GM18873 (cell line): ENCODE data around the gene FAM53B.
A peak's percentile ranks its signal among the peaks of the same experiment; 100 is the strongest.

Source experiments
- ATAC-seq: cut with Tn5 transposase; IDR thresholded peaks from one replicate; pipeline ENCODE4 v1.9.1; 2021; ENCODE audit warnings: mild to moderate bottlenecking, moderate library complexity, moderate number of reproducible peaks; ENCODE audit not compliant: unreplicated experiment, low FRiP score

FAM53B gene

DNA sequence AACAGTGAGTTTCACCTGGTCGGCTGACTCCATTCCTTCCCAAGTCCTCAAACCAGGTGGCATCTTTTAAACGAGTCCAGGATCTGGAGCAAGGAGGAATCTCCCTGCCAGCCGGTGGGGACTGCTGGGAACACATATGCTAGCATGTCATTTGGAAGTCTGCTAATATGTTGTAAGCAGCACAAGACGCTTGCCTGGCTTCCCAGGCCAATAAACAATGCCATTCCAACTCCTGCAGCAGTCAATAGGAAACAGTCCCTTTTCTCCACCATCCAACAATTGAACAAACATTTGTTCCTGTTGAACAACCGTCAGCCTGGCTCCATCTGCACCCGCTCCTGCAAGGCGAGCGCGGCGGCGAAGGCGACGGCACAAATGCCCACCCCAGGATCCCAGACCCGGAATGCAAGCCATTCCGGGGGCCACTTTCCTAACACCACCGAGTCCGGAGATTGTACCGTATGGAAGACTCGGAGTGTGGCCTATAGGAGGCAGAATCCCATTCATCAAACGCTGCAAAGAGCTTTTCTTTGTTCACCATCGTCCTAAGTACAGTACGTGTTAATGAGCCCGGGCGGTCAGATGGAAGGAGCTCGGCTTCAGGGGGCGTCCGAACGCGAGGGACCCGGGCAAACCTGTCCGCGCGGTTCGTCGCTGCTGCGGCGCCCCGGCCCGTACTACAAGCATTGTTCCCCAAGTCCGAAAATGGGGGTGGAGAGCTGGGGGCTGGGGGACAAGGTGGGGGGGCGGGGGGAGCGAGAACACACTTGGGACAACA, 1.6 kb downstream of the FAM53B start:
- no peak for ATAC-seq

DNA sequence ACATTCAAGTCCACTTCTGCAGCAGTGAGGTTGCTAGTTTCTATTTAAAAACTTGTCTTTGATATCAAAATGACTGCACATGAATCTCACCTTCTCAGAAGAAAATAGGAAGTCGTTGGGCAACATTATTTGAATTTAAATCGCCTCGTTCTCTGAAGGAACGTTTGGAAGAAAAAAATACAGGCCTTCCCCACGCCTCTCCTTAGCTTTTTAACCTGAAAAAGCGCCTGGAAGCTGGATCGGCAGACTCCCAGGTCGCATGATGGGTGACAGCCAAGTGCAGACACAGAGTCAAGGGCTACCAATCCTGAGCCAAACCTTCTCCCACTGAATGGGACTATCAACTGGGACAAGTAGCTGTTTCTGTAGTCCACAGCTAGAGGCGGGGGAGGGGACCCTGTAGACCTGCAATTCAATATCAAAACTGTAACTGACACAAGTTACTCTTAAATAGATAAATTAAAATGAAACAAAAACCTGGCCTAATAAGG, 2.2 kb downstream of the FAM53B start:
- ATAC-seq, result no peak

DNA sequence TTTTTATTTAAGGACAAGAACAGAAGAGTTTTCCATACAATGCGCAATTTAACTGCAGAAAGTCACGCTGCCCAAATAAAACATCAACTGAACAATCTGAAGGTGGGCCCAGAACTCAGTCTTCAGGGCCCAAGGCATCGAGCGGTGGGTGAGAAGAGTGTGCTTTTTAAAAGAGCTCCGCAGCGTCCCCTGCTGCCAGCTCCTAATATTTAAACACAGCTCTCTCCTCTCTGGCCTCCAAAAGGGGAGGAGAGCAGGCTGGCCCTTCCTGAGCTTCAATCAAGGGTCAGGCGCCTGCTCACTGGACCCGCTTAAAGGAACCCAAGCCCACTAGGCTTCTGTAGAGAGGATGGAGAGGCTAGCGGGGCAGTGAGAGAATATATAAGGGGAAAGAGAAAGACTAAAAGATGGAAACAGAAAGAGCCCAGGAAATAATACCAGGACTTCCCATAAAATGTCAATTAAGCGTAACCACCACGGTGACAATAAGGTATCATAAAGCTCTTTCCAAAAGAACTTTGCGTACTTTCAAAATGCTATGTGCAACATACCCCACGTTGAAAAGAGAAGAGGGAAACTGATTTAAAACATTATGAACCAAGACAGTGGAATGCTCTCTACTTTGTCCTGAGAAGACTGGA, 2.8 kb downstream of the FAM53B start:
- peak; percentile 40 for ATAC-seq

DNA sequence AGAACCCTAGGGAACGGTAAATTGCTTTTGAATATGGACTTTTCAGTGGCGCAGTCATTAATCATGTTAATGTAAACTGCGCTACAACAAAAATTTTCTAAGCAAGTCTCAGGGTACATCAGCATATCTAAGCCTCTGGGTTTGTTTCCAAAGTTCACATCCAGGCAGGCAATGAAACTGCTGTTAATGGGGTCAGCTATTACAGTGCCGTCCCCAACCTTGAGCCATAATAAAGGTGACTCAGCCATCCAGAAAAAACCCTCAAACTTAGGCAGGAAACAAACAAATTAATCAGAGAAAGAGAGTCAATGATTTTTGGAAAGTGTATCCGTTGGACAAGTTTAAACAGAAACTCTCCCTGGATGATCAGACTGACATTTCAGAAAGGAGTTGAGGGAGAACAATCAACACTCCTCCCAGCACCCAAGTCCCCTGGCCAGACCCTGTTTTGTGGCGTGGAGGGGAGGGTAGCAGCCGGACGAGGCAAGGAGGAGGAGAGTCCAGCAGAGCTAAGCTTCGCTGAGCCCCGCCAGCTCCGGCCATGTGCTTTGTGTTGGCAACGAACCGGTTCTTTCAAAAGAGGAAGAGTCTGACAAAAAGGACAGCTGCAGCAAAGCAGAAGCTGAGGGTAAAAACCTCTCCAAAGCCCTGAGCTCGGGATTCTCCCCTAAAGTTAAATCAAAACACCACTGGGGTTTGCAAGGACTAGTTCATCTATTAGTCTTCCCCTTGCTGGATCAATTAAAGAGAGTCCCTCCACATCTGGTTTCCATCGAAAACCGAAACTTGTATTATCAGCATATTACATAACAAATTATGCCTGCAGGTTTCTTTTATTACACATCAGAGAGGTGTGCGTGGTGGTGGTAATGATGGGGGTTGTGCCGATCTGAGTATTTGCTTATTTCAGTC, 3.6 kb downstream of the FAM53B start:
- ATAC-seq, result no peak

DNA sequence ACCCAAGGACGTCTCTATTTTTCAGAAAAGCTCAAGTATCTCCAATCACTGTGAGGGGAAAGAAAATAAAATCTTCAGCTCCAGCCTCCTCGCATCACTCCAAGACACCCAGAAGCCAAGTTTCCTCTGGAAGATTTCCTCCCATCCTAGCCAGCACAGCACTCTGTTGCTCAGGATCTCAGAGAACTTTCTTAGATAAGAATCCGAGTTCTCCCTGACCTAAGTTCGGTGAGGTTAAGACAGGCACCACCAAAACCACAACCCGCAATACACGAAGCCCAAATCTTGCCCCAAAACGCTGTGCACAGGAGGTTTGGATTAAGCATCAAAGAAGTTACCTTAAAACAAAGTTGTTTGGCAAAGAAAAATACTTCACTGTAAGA, 4.2 kb downstream of the FAM53B start:
- ATAC-seq, result no peak

DNA sequence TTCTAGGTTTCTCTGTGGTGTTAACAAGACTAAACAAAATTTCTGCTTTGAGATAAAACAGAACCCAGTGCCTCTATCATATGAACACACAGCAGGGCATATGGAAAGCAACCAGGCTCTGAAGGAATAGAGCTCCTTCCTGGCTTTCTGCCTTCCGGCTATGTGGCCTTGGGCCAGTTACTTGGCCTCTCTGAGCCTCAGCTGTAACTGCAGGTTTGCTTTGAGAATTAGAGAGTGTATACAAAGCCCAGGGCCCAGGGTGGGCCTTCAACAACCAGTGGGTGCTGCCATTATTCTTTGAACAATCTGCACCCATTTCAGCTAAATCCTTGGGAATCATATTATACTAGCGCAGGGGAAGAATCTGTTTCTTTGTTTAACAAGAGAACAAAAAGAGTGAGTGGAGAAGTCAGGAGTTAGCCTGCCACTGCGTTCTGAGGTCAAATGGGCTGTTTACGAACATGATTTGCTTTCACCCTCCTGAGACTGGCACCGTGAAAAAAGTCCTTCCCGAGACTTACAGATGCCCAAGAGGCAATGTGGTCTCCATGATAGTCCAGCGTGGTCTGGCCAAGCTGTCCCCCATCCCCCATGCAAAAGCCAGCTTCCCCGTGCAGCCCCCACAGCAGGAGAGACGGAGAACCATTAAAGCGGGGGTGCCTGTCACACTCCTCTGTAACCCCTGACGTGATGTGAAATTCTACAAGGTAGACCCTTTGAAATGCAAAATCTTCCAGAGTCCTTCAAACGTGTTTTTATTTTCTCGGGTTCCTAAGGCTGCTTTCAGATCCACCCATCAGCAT, 4.9 kb downstream of the FAM53B start:
- no peak for ATAC-seq

DNA sequence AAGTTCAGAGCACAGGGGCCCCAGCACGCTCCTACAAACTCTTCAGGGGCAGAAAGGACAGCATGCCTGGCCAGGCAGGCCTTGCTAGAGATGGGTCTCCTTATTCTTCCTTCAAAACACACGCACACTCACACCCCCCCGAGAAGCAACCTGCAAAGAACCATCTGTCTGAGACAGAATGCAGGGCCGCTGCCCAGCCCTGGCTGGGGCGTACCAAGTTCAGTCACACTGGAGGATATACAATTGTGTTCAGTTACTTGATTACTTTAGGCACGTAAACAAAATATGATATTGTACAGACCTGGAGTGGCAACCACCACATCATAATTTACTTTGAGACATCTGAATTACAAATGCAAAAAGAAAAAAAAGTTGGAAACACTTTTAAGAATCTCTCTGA, 5.7 kb downstream of the FAM53B start:
- no peak for ATAC-seq

DNA sequence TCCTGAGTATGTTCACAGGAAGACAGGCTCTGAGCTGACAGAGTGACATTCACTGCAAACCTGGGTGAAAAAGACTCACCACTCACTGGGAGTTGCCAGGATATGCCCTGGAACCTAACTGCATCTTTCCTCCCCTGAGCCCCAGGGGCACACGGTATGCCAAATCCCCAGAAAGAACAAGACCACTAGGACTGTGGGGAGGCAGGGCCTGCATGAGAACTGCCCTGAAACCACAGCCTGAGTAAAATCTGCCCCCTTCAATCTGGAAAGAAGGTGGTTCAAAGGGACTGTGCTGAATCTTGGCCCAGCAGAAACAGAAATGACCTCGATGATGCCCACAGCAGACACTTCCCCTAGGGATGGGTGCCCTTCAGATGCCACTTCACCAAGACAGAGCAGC, 6.5 kb downstream of the FAM53B start:
- ATAC-seq, result no peak

DNA sequence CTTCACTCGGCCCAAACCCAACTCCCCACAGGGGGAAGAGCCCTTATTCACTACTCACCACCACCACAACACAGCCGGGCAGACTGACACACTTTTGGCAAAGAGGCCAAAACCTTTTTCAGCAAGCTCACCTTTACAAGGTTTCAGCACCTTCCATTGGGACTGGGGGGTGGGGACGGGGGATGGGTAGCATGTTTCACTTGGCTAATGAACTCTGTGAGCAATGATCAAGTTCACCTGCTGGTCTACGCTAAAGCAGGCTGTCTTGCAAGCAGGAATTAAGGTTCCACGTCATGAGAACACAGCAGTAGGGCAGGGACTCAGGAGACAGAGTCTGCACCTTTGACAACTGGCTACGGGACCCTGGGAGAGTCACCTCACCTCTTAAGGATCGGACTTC, 7.0 kb downstream of the FAM53B start:
- no peak for ATAC-seq

DNA sequence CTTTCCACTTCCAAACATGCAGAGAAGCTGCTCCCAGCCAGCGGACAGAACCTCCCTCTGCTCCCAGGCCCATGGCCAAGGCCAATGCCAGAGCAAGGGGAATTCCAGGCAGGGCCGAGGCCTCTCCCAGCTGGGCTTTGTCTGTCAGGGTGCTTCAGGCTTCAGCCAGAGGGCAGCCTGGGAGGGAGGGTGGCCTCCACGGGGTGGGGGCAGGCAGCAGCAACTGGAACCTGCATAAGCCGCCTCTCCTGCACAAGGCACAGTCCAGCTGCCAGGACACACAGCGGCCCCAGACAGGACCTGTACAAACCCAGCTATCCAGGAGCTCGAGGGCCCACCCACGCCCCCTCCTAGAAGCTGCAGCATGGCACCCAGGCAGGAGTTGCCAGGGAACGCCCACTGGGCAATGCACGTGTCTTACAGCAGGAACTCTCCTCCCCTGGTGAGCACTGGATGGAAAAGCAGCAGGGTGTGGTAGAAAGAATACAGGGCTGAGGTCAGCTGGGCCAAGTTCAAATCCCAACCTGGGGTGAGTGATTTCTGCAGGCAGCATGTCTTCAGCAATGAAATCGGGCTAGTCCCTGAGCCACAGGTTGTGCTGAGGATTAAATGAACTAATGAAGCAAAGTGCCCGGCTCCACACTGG, 7.6 kb downstream of the FAM53B start:
- no peak for ATAC-seq

DNA sequence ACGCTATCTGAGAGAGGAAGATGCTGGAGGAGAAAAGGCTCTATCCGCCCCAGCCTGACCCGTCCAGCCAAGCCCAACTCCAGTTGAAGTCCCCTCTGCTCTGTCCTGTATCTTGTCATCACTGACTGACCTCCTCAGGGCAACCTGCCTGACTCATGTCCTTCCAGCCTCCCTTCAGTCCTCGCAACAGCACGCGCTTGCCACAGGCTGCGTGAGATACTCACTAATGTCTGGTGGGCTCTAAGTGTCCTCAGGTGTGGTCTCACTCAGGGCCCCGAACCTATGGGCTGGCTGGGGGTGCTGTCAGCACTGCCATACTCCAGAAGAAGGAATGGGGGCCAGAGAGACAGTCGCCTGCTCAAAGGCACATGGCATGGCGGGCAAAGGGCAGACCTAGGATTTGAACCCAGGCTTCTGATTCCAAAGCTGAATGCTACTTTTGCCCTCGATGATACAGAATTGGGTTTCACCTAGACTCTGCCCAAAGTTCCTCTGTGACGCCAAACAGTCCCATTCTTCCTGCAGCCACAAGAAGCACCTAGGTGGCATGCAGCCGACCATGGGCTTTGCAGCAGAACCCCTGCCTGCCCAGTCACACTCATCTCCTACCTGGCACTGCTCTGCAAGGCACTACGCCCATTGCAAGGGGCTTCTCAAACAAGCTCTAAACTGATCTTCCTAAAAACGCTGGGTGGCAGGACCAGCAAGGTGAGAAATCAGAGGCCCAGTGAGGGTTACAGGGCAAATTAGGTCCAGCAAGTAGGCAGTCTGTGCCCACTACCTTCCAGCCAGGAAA, 8.5 kb downstream of the FAM53B start:
- no peak for ATAC-seq

DNA sequence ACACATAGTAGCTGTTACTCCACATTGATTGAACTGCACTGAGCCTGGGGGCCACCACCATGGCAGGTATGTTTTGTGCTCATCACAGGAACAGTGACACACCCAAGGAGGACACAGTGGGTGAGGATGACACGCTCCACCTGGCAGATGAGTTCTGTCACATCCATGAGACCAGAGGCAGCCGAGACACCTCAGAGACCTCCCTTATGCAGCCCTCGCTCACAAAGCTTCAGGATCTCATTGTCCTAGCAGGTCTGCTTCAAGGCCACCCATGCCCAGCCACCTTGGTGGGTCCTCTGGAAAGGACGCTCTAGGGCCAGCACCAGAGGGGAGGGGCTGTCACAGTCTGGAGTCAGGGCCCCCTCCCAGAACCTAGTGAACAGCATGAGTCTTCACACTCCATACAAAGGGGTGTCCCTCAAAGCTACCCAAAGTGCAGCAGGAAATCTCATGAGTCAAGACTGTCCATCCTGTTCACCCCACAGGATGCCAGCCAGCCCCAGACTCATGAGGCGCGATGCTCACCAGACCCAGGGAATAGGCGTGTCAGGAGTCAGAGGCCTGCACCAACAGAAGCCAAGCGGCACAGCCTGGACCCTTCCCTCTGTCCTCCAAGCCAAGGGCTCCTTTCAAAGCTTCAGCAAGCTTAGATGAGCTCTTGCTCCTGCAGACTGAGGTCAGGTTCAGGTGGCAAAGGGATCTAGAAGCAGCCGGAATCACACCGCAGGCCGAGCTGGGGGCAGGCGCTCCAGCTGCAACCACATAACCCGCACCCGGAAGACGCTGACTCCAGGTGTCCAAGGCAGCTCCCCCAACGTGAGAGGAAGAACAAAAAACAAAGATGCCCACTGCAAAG, 9.6 kb downstream of the FAM53B start:
- no peak for ATAC-seq

DNA sequence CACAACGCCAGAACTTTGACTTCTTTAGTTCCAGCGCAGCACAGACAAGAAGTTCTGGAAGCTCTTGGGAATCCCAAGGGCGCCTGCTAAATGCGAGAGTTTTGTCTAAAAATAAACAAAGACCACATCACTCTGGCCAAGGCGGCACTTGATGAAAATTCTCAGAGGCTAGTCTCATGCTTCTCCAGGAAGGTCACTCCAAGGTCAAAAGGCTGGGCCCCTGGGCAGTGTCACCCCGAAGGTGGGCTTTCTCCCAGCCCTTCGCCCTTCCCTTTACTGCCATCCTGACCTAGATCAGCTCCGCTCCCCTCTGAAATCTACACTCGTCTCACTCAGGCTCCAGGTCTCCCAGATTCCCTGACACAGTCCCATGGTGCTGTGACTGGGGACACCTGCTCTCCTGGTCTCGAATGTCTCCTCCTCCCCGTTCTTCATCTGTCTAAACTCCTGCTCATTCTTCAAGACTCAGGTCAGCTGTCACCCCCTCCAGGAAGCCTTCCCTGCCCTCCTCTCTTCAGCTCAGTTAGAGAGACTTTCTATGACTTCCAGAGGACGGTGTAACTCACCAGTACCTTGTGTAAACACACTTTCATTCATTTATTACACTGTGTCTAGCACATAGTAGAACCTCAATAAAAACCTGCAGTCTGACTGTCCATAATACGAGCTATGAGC, 10.5 kb downstream of the FAM53B start:
- ATAC-seq, result no peak

DNA sequence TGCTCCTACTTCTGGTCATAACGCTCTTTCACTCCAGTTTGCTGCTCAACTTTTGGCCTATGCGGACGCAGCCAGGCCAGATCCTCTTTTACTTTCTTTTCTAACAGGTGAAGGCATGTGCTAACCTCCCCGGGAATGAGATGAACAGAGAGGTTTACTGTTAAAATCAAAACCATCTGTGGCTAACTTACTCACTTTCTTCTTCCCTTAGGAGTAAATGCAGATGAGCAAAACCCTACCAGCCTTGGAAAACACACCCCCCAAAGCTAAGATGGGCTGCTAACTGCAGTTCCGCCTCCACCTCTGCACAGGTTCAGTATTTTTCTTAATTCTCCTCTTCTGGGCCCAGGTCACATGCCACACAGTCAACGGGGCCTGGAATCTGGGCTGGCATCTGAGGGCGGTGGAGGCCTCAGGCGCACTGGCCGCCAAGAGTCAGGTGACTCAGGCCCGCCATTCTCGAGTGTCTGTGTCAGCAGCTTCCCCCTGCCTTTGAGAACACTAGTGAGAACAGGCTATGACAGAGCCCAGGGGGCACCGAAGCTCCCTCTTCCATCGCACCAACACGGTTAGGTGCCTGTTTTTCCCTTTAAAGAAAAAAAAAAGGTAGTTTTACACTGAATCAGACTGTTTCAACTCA, 11.1 kb downstream of the FAM53B start:
- ATAC-seq, result peak; percentile 52

DNA sequence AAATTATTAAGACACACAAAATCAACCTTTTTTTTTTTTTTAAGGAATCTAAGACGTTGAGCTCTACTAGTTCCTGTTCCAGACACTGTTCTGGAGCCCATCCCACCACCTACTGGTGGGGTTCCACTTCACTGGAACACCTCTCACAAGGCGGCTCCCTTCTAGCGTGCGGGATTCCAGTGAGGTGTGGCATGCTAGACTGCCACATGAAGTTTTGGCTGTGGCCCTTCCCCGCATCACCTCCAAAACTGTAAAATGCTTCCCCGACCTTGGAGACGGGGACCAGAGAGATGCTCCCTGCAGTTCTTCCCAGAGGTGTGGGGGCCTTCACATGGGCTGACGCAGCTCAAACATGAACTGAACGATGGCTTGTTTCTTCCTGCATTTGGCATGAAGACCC, 12.6 kb downstream of the FAM53B start:
- ATAC-seq, result no peak

DNA sequence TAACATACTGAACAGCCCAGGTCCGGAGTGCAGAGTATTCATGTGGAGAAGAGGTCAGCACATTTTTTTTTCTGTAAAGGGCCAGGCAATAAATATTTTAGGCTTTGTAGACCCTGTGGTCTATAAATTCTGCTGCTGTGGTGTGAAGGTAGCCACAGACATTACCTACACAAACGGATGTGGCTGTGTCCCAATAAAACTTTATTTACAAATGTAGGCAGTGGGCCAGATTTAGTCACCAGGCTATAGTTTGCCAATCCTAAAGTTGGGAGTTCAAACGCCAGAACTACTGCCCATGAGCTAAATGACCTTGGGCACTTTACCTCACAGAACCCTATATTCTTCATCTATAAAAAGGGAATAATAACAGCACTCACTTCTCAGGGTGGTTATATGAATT, 13.4 kb downstream of the FAM53B start:
- no peak for ATAC-seq
